Endothelial cell of umbilical vein (primary cell): Measurements from ENCODE around the gene PAX1. TPM values are rescaled to one million over a fixed set of nuclear protein-coding genes. Genes with fewer than 3 reads are reported as not detected.

Source experiments
- BruUV-seq: library from RNA; stranded (reverse); fragments of 400-500 nt; replicated peaks from 2 replicates; lab custom pipeline; 2021; lab: Mats Ljungman, UMichigan
- CTCF ChIA-PET: fragments of 300-600, 350-600 bp; sonication (Branson Sonifier 250); formaldehyde crosslinking; loops from one replicate; lab custom pipeline; 2021; ENCODE audit warnings: antibody characterized with exemption, inconsistent platforms; lab: Charles Lee
- POLR2A ChIA-PET: fragments of 300-600, 350-600 bp; sonication (Branson Sonifier 250); formaldehyde crosslinking; loops from one replicate; lab custom pipeline; 2021; ENCODE audit warnings: antibody characterized with exemption, inconsistent platforms; lab: Charles Lee
- DNase-seq: peaks from one replicate; pipeline ENCODE4 v3.0.0-alpha.2; 2011; ENCODE audit warnings: low read depth, low spot score
- FAIRE-seq: peaks from 2 replicates; lab custom pipeline; 2011; peaks lifted over from hg19 to GRCh38; lab: Jason Lieb, UNC
- H2AFZ ChIP-seq: 2 replicates; pipeline ENCODE4 v1.6.0; 2012; ENCODE audit warnings: low read depth, low read length, control low read depth, inconsistent platforms
- H3K27ac ChIP-seq: 2 replicates; pipeline ENCODE4 v1.5.1; 2011; ENCODE audit warnings: low read depth, mild to moderate bottlenecking, control low read depth, low read length, moderate library complexity; ENCODE audit not compliant: insufficient read depth
- H3K27me3 ChIP-seq, 2 experiments: 2 replicates each; pipeline versions ENCODE4 v1.6.0 to v1.6.1; 2011; ENCODE audit warnings: low read length in 2 of 2, mixed read lengths in 1 of 2; ENCODE audit not compliant: control insufficient read depth in 2 of 2, insufficient read depth in 2 of 2
- H3K36me3 ChIP-seq, 2 experiments: 2 replicates in 1 of 2; 3 replicates in 1 of 2; pipeline ENCODE4 v1.5.1; 2011; ENCODE audit warnings: low read length in 2 of 2, mild to moderate bottlenecking in 1 of 2, moderate library complexity in 1 of 2; ENCODE audit not compliant: control insufficient read depth in 2 of 2, insufficient read depth in 2 of 2; ENCODE audit errors: extremely low read depth in 1 of 2
- H3K4me1 ChIP-seq: 3 replicates; pipeline ENCODE4 v1.5.1; 2011; ENCODE audit warnings: mild to moderate bottlenecking, low read length; ENCODE audit not compliant: control insufficient read depth, insufficient read depth; ENCODE audit errors: extremely low read depth
- H3K4me2 ChIP-seq: 2 replicates; pipeline ENCODE4 v1.6.1; 2011; ENCODE audit warnings: low read length, control low read depth, mixed read lengths; ENCODE audit not compliant: insufficient read depth
- H3K4me3 ChIP-seq, 3 experiments: fragments of 200-600 bp in 1 of 3; sonication (generic), shearing (Covaris generic) in 1 of 3; replicated peaks in 1 of 3; 2 replicates each; pipeline ENCODE4 v1.5.1; 2011 to 2016; ENCODE audit warnings: control low read depth in 3 of 3, low read length in 3 of 3, mild to moderate bottlenecking in 2 of 3, inconsistent platforms in 1 of 3, low read depth in 1 of 3, moderate library complexity in 1 of 3; ENCODE audit not compliant: insufficient read depth in 1 of 3
- H3K79me2 ChIP-seq: 2 replicates; pipeline ENCODE4 v1.6.0; 2012; ENCODE audit warnings: low read length, inconsistent platforms; ENCODE audit not compliant: control insufficient read depth, insufficient read depth
- H3K9ac ChIP-seq: replicated peaks from 2 replicates; pipeline ENCODE3; 2011; ENCODE audit warnings: low read length, control low read depth; ENCODE audit not compliant: insufficient read depth; ENCODE audit errors: extremely low read depth
- H3K9me1 ChIP-seq: replicated peaks from 3 replicates; pipeline ENCODE4 v1.6.0; 2011; ENCODE audit warnings: mild to moderate bottlenecking, low read length; ENCODE audit not compliant: control insufficient read depth, insufficient read depth; ENCODE audit errors: extremely low read depth
- H3K9me3 ChIP-seq: replicated peaks from 2 replicates; pipeline ENCODE4 v1.5.1; 2012; ENCODE audit warnings: low read length, inconsistent platforms; ENCODE audit not compliant: control insufficient read depth, insufficient read depth
- H4K20me1 ChIP-seq: replicated peaks from 2 replicates; pipeline ENCODE3; 2011; ENCODE audit warnings: mild to moderate bottlenecking, low read length; ENCODE audit not compliant: control insufficient read depth, insufficient read depth; ENCODE audit errors: extremely low read depth
- CTCF ChIP-seq, 2 donors: IDR thresholded peaks; 1 replicate in 1 of 2; 2 replicates in 1 of 2; pipeline ENCODE4 v1.5.1; 2011; ENCODE audit warnings: low read length in 2 of 2, mild to moderate bottlenecking in 2 of 2, moderate library complexity in 2 of 2, control low read depth in 1 of 2, inconsistent platforms in 1 of 2, low read depth in 1 of 2; ENCODE audit not compliant: insufficient read depth in 1 of 2; ENCODE audit errors: extremely low read depth in 1 of 2
- EZH2 ChIP-seq: IDR thresholded peaks from 2 replicates; pipeline ENCODE4 v1.6.1; 2012; ENCODE audit warnings: borderline replicate concordance, low read depth, mild to moderate bottlenecking, moderate library complexity, low read length, inconsistent platforms; ENCODE audit not compliant: severe bottlenecking
- FOS ChIP-seq: IDR thresholded peaks from 2 replicates; pipeline ENCODE4 v1.6.1; 2011; ENCODE audit warnings: mild to moderate bottlenecking, low read length, moderate library complexity, borderline replicate concordance; ENCODE audit not compliant: insufficient read depth
- GATA2 ChIP-seq: IDR thresholded peaks from 2 replicates; pipeline ENCODE4 v1.7.0; 2011; ENCODE audit warnings: low read depth, mild to moderate bottlenecking, moderate library complexity, mixed read lengths, low read length; ENCODE audit not compliant: insufficient read length, insufficient read depth
- JUN ChIP-seq: IDR thresholded peaks from 2 replicates; pipeline ENCODE4 v1.6.1; 2011; ENCODE audit warnings: borderline replicate concordance, low read depth; ENCODE audit not compliant: insufficient read length, insufficient read depth
- MAX ChIP-seq: IDR thresholded peaks from 2 replicates; pipeline ENCODE4 v1.6.1; 2011; ENCODE audit not compliant: insufficient read depth, insufficient read length
- MYC ChIP-seq: IDR thresholded peaks from one replicate; pipeline ENCODE4 v1.6.1; 2011; ENCODE audit warnings: mild to moderate bottlenecking, low read depth, low read length
- POLR2A ChIP-seq: IDR thresholded peaks from 2 replicates; pipeline ENCODE4 v1.6.1; 2012; ENCODE audit warnings: low read depth, mild to moderate bottlenecking, control low read depth, low read length
- POLR2AphosphoS5 ChIP-seq: IDR thresholded peaks from 2 replicates; pipeline ENCODE4 v1.6.1; 2012; ENCODE audit warnings: low read depth, mild to moderate bottlenecking, control low read depth, low read length, moderate library complexity; ENCODE audit not compliant: insufficient read depth
- dilution Hi-C: fragments of 300-500 bp; cut with MboI; formaldehyde crosslinking; loops from one replicate; pipeline ENCODE4 v1.15.0; 2019; ENCODE audit warnings: low sequenced_read_pairs; ENCODE audit not compliant: extremely low pct_ligation_motif_present
- intact Hi-C: fragments of 100-400 bp; cut with micrococcal nuclease; formaldehyde crosslinking; loops from one replicate; pipeline ENCODE4 v1.10.0; 2022
- polyA plus RNA-seq, 4 experiments: library from polyadenylated mRNA; depleted of rRNA in 3 of 4; stranded (reverse) in 3 of 4; unstranded in 1 of 4; fragments of >200 nt; gene quantifications; 2 replicates each; pipeline versions ENCODE4 v1.2.1 to v1.2.3, GENCODE V29; 2011 to 2012; ENCODE audit warnings: missing spikeins in 1 of 4
- total RNA-seq: library from RNA; stranded (reverse); gene quantifications from 2 replicates; pipeline ENCODE4 v1.2.3, GENCODE V29; 2021

Gene PAX1
- total and polyA plus RNA-seq, 2 donors (not counting 3 experiments of a cell fraction or from before 2014, with no cell fraction given), result not detected

- Histone ChIP-seq H3K9ac (no peak overlapping the region), H3K4me3 (no peak overlapping the region), H3K4me2 (no peak overlapping the region), H3K36me3 (no peaks in the 10 kb centered on the region), H3K9me3 (no peaks in the 10 kb centered on the region), H2AFZ (no peak overlapping the region), H3K79me2 (no peaks in the 10 kb centered on the region), H4K20me1 (no peaks in the 10 kb centered on the region), H3K4me1 (no peaks in the 10 kb centered on the region), H3K27me3 (no peaks in the 10 kb centered on the region), H3K27ac (no peak overlapping the region), H3K9me1 (no peaks in the 10 kb centered on the region)
- ChIA-PET CTCF (no interaction called here), POLR2A (no interaction called here)
- no peak for FAIRE-seq
- no TSS peak for BruUV-seq
- no peak for DNase-seq
- dilution Hi-C loops (no loop called here), intact Hi-C loops (no loop called here)
- no peak for TF ChIP-seq GATA2
- no peak for TF ChIP-seq EZH2
- TF ChIP-seq MYC, result no peak
- no peak for TF ChIP-seq POLR2A
- no peak for TF ChIP-seq JUN
- no peak for TF ChIP-seq MAX
- no peak for TF ChIP-seq POLR2AphosphoS5
- TF ChIP-seq FOS, result no peak
- no peak for TF ChIP-seq CTCF (IDR thresholded peaks at IDR 0.05; ENCODE audit: extremely low read depth in 1 of 2, insufficient read depth in 1 of 2, low read depth in 1 of 2, low read length in 2 of 2)
Observed at GRCh38 chr20:21767200-21767738, 61.8 kb downstream of the PAX1 start.
